ENCODE results near the gene GK.

GRCh38 chrX:30661228-30661627 lies 8.0 kb downstream of the GK start:
- TF ChIP-seq CTCF (IDR thresholded peaks at IDR 0.05) (no peak), REST (IDR thresholded peaks at IDR 0.05; ENCODE audit: insufficient read depth in 1 of 2, low read depth in 2 of 2, low read length in 1 of 2) (no peak), POLR2AphosphoS5 (IDR thresholded peaks at IDR 0.05; ENCODE audit: low read depth, low read length) (no peak), SIN3A (IDR thresholded peaks at IDR 0.05; ENCODE audit: borderline replicate concordance, insufficient read depth, low read depth, low read length) (no peak)
